GM12878 (cell line): ENCODE data around the gene ZNF324. TPM values are rescaled to one million over a fixed set of nuclear protein-coding genes. Genes with fewer than 3 reads are reported as not detected.

Experiments
- ATF3 ChIP-seq: IDR thresholded peaks from 2 replicates; pipeline ENCODE4 v1.6.1; 2011; ENCODE audit warnings: low read depth, mild to moderate bottlenecking, low read length, moderate library complexity, borderline replicate concordance; ENCODE audit errors: extremely low read depth
- FOXK2 ChIP-seq: fragments of 450-650 bp; IDR thresholded peaks from 2 replicates; pipeline ENCODE4 v1.6.1; 2017; ENCODE audit warnings: mild to moderate bottlenecking, moderate library complexity
- NRF1 ChIP-seq: conservative IDR thresholded peaks from 2 replicates; pipeline ENCODE4 v1.6.1; 2011; ENCODE audit warnings: mild to moderate bottlenecking, low read depth, low read length, improper control_type of control experiment
- POLR2AphosphoS2 ChIP-seq: IDR thresholded peaks from 2 replicates; pipeline ENCODE4 v1.6.1; 2011; ENCODE audit warnings: low read depth, mild to moderate bottlenecking, low read length, improper control_type of control experiment, moderate library complexity
- PRDM15 ChIP-seq: fragments of 450-650 bp; formaldehyde crosslinking; IDR thresholded peaks from 2 replicates; pipeline ENCODE4 v1.4.0; 2020; ENCODE audit warnings: mild to moderate bottlenecking, moderate library complexity
- RELB ChIP-seq: fragments of 450-650 bp; IDR thresholded peaks from 2 replicates; pipeline ENCODE4 v1.6.1; 2017; ENCODE audit warnings: low read depth, mild to moderate bottlenecking, moderate library complexity
- SRF ChIP-seq, 2 experiments: IDR thresholded peaks; 2 replicates each; pipeline ENCODE4 v1.6.1; 2011; ENCODE audit warnings: low read depth in 2 of 2, low read length in 2 of 2, mild to moderate bottlenecking in 1 of 2, moderate library complexity in 1 of 2
- STAT3 ChIP-seq: IDR thresholded peaks from 2 replicates; pipeline ENCODE4 v1.6.1; 2011; ENCODE audit warnings: low read depth, low read length, improper control_type of control experiment
- TCF3 ChIP-seq: IDR thresholded peaks from 2 replicates; pipeline ENCODE4 v1.6.1; 2012; ENCODE audit warnings: low read depth, mild to moderate bottlenecking, low read length, borderline replicate concordance; ENCODE audit not compliant: insufficient read depth
- ZBTB11 ChIP-seq: fragments of 450-650 bp; formaldehyde crosslinking; IDR thresholded peaks from 2 replicates; pipeline ENCODE4 v1.5.0; 2022; ENCODE audit warnings: mild to moderate bottlenecking, missing genetic modification characterization
- ZBTB40 ChIP-seq: fragments of 450-650 bp; IDR thresholded peaks from 2 replicates; pipeline ENCODE4 v1.6.1; 2016; ENCODE audit warnings: mild to moderate bottlenecking, moderate library complexity, borderline replicate concordance
- ZNF217 ChIP-seq: fragments of 450-650 bp; IDR thresholded peaks from 2 replicates; pipeline ENCODE4 v1.6.1; 2017; ENCODE audit warnings: antibody characterized with exemption, mild to moderate bottlenecking
- ZZZ3 ChIP-seq: IDR thresholded peaks from 2 replicates; pipeline ENCODE4 v1.6.1; 2011; ENCODE audit warnings: low read depth; ENCODE audit not compliant: control insufficient read depth, insufficient read length
- polyA plus RNA-seq, 11 experiments: library from polyadenylated mRNA; depleted of rRNA in 4 of 11; unstranded in 6 of 11; stranded (reverse) in 5 of 11; fragments of >200 nt; fragmentation: Nextera tagmentation in 4 of 11; fragmentation: Illumina TruSeq in 1 of 11; extraction: Ambion mirVana in 4 of 11; extraction: Trizol in 1 of 11; gene quantifications; 1 replicate in 1 of 11; 2 replicates in 10 of 11; pipeline versions ENCODE4 v1.2.1 to v1.2.3, GENCODE V29; 2011 to 2016; ENCODE audit warnings: inconsistent platforms in 2 of 11, missing spikeins in 2 of 11, low read depth in 1 of 11
- total RNA-seq, 4 experiments: library from RNA; depleted of rRNA in 3 of 4; stranded (reverse); fragments of >200 nt in 3 of 4; fragmentation: Illumina TruSeq in 1 of 4; extraction: Trizol in 1 of 4; gene quantifications; 2 replicates each; pipeline versions ENCODE4 v1.2.1 to v1.2.3, GENCODE V29; 2013 to 2021

Gene ZNF324
- total and polyA plus RNA-seq, 10 of the 15 experiments (the other 5 are each of a cell fraction or from before 2014, with no cell fraction given): 0.71 to 13.9 (median 7.0) TPM

GRCh38 chr19:58451358-58452101, 15.3 kb upstream of the ZNF324 start, which contains the start of gene ZNF324B (continued):
- TF ChIP-seq ZBTB40 (peak; percentile 92), ZBTB11 (CRISPR knock-in tag) (no peak), NRF1 (peak; percentile 52), FOXK2 (no peak), POLR2AphosphoS2 (peak; percentile 43; the same call in 1 of the 2 replicates), STAT3 (no peak), ZZZ3 (no peak), TCF3 (0 out of 2 replicates have a peak, but pooled peaks have one; percentile 20), PRDM15 (CRISPR knock-in tag) (no peak), ATF3 (no peak), SRF (IDR thresholded peaks at IDR 0.05; ENCODE audit: low read depth in 2 of 2, low read length in 2 of 2) (peak in 1 of 2 experiments; percentile 51; a peak in 1 of 4 replicates), ZNF217 (no peak), RELB (no peak)
